ENCODE measurements around the gene PAM.
A peak's percentile ranks its signal among the peaks of the same experiment; 100 is the strongest.

The PAM gene

GRCh38 chr5:102860035-102860434 is 104.9 kb downstream of the PAM start:
- no peak overlapping the region for H3K9ac ChIP-seq (ENCODE audit: low read length)

DNA sequence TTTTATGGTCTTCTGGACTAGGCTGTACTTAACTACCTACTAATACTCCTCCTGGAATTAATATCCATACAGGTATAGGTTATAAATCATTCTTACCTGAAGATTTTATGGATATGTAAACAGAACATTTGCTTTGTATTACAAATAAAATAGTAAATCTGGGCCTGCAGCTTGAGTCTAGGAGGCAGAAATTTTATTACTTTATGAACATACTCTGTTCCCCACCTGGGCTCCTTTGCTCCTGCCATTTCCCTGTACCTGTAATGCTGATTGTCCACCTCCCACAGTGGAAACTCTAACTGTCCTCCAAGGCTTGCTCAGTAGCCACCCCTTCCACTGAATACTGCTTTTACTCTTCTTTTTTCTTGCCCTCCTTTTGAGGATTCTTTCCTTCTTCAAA is 108.0 kb downstream of the PAM start:
- no peak overlapping the region for H3K27ac ChIP-seq (ENCODE audit: low read depth, low read length)

More at GRCh38 chr5:102860035-102860434, 104.9 kb downstream of the PAM start:
- Histone ChIP-seq H3K4me3 (ENCODE audit: low read length) (no peak overlapping the region), H3K27ac (ENCODE audit: low read depth, low read length) (no peak overlapping the region), H3K36me3 (ENCODE audit: control insufficient read depth, insufficient read depth, low read length) (no peaks in the 10 kb centered on the region), H3K4me1 (ENCODE audit: control insufficient read depth, insufficient read depth, low read length) (peaks cover 6% of the 10 kb centered on the region), H3K27me3 (ENCODE audit: control insufficient read depth, insufficient read depth, low read length) (no peaks in the 10 kb centered on the region)

GRCh38 chr5:102863764-102864560 is 108.9 kb downstream of the PAM start:
- Histone ChIP-seq H3K9ac (ENCODE audit: low read length) (no peak overlapping the region), H3K36me3 (ENCODE audit: control insufficient read depth, insufficient read depth, low read length) (no peaks in the 10 kb centered on the region), H3K4me1 (ENCODE audit: control insufficient read depth, insufficient read depth, low read length) (peaks cover 11% of the 10 kb centered on the region), H3K27ac (ENCODE audit: low read depth, low read length) (no peak overlapping the region), H3K4me3 (ENCODE audit: low read length) (no peak overlapping the region), H3K27me3 (ENCODE audit: control insufficient read depth, insufficient read depth, low read length) (no peaks in the 10 kb centered on the region)

More for the DNA sequence above, 108.0 kb downstream of the PAM start:
- H3K27me3 ChIP-seq (ENCODE audit: control insufficient read depth, insufficient read depth, low read length): no peaks in the 10 kb centered on the region
- no peaks in the 10 kb centered on the region for H3K36me3 ChIP-seq (ENCODE audit: control insufficient read depth, insufficient read depth, low read length)
- H3K9ac ChIP-seq (ENCODE audit: low read length): no peak overlapping the region
- H3K4me3 ChIP-seq (ENCODE audit: low read length): no peak overlapping the region
- H3K4me1 ChIP-seq (ENCODE audit: control insufficient read depth, insufficient read depth, low read length): peaks cover 11% of the 10 kb centered on the region

DNA sequence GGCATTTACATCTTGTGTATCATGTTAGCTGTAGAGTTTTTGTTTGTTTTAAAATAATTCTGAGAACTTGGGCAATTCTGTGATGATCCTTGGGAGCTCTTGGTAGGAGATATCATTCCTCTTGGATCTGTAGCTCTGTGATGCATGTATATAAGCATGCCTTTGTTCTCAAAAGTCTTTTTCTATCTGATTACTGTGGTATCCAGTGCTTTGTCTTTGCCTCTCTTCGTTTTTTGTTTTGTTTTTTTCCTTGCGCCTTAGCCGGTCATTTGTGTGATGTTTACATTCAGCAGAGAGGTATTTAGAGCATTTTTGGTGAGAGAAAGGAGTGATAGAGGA is 110.0 kb downstream of the PAM start:
- peak overlapping the region; percentile 16 for H3K9ac ChIP-seq (ENCODE audit: low read length)
- no peaks in the 10 kb centered on the region for H3K36me3 ChIP-seq (ENCODE audit: control insufficient read depth, insufficient read depth, low read length)
- H3K4me3 ChIP-seq (ENCODE audit: low read length): peak overlapping the region; percentile 78
- peak overlapping the region; percentile 82 for H3K27ac ChIP-seq (ENCODE audit: low read depth, low read length)
- peaks cover 11% of the 10 kb centered on the region for H3K4me1 ChIP-seq (ENCODE audit: control insufficient read depth, insufficient read depth, low read length)
- H3K27me3 ChIP-seq (ENCODE audit: control insufficient read depth, insufficient read depth, low read length): no peaks in the 10 kb centered on the region

DNA sequence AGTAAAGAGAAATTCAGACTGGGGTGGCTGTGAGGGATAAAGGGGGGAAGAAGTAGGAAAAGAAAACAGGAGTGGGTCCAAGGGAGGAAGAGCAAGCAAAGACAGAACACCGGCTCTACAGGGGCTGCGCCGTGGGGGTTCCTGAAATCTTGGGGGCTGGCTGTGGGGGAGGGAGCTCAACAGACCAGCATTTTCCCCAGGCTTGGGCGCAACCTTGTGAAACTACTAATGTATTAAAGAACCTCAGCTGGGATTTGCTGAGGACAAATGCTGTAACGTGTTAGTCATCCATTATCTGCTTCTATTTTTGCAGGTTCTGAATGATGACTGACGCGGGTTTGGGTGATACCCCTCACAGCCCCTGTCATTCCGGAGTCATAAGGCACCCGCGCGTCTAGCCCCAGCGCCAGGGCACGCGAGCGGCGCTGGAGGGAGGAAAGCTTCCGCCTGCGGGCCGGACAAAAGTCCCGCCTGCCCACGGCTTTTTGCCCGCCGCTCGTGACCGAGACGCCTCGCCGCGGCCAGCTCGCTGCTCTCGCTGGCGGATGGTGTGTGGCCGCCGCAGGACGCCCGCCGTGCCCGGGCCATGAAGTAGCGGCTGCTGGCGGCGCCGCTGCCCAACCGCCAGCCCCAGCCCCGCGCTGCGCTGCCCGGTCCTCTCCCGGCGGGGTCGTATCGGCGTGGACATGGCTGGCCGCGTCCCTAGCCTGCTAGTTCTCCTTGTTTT is 110.6 kb downstream of the PAM start:
- H3K27ac ChIP-seq (ENCODE audit: low read depth, low read length): peak overlapping the region; percentile 82
- H3K36me3 ChIP-seq (ENCODE audit: control insufficient read depth, insufficient read depth, low read length): no peaks in the 10 kb centered on the region
- H3K9ac ChIP-seq (ENCODE audit: low read length): peak overlapping the region; percentile 33
- H3K4me1 ChIP-seq (ENCODE audit: control insufficient read depth, insufficient read depth, low read length): peaks cover 11% of the 10 kb centered on the region
- peak overlapping the region; percentile 78 for H3K4me3 ChIP-seq (ENCODE audit: low read length)
- H3K27me3 ChIP-seq (ENCODE audit: control insufficient read depth, insufficient read depth, low read length): no peaks in the 10 kb centered on the region

DNA sequence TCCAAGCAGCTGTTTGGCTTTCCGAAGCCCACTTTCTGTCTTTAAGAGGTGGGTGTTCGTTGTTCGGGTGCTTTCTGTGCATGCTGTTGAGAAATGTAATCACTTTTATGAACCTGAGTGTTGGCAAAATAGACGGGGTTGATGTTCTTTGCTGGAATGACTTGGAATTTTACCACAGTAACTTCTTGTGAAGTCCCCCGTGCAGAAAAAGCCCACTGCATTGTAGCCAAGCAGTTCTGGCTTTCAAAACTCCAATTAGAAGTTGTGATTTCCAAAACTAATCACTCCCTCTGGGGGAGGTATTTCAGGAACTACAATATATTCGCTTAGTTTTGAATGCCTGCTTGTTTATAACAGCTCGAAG is 111.1 kb downstream of the PAM start:
- Histone ChIP-seq H3K27me3 (ENCODE audit: control insufficient read depth, insufficient read depth, low read length) (no peaks in the 10 kb centered on the region), H3K4me1 (ENCODE audit: control insufficient read depth, insufficient read depth, low read length) (peaks cover 11% of the 10 kb centered on the region), H3K9ac (ENCODE audit: low read length) (no peak overlapping the region), H3K27ac (ENCODE audit: low read depth, low read length) (peak overlapping the region; percentile 82), H3K36me3 (ENCODE audit: control insufficient read depth, insufficient read depth, low read length) (no peaks in the 10 kb centered on the region), H3K4me3 (ENCODE audit: low read length) (peak overlapping the region; percentile 78)

DNA sequence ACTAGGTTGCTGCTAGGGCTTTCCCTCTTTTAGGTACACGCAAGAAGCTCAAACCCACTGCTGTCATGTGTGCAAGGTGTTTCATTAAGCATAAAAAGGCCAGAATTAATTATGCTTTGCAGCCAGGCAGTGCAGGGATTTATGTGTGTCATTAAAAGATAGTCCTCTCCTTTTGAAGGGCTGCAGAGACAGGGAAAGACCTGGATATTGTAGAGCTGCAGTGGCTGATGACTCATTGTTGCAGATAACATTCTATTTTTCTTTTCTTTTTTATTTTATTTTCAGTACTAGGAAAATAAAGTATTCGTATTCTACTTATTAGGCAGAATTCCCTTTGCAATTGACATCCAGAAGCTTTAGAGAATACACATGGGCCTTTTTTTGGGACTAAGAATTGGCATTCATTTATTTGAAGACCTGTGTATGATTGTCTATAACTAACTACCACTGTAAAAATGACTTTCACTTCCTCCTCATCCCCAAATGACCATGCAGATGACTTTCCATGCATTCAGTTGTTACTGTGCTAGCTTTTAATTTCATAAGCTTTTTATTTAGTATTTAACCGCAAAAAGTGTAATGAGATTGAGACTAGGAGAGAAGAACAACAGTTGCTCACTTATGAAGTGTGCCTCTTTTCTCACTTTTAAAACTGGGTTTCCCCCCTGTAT is 113.0 kb downstream of the PAM start:
- Histone ChIP-seq H3K4me3 (ENCODE audit: low read length) (no peak overlapping the region), H3K4me1 (ENCODE audit: control insufficient read depth, insufficient read depth, low read length) (peaks cover 11% of the 10 kb centered on the region), H3K9ac (ENCODE audit: low read length) (no peak overlapping the region)

DNA sequence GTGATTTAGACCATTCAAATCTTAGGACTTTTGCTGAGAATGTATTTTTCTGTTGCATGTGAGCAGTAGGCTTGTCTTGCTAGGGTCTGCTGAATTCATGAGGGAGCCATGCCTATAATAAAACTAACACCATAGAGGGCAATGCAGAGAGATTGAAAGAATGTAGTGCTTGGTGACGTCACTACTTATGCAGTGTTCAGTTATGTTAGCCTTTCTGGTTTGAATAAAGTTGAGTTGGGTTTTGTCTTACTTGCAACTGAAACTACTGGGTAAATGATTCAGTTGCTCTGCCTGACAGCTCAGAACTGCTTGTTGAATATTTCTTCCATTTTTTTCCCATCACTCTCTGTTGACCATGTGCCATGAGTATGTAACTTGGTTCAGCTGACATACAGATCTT is 114.1 kb downstream of the PAM start:
- H3K9ac ChIP-seq (ENCODE audit: low read length): no peak overlapping the region
- peaks cover 11% of the 10 kb centered on the region for H3K4me1 ChIP-seq (ENCODE audit: control insufficient read depth, insufficient read depth, low read length)

More for the DNA sequence above, 113.0 kb downstream of the PAM start:
- Histone ChIP-seq H3K27me3 (ENCODE audit: control insufficient read depth, insufficient read depth, low read length) (no peaks in the 10 kb centered on the region), H3K36me3 (ENCODE audit: control insufficient read depth, insufficient read depth, low read length) (no peaks in the 10 kb centered on the region), H3K27ac (ENCODE audit: low read depth, low read length) (no peak overlapping the region)

GRCh38 chr5:102873379-102873932 is 118.4 kb downstream of the PAM start:
- Histone ChIP-seq H3K27ac (ENCODE audit: low read depth, low read length) (no peak overlapping the region), H3K4me1 (ENCODE audit: control insufficient read depth, insufficient read depth, low read length) (no peaks in the 10 kb centered on the region), H3K36me3 (ENCODE audit: control insufficient read depth, insufficient read depth, low read length) (no peaks in the 10 kb centered on the region), H3K9ac (ENCODE audit: low read length) (no peak overlapping the region), H3K4me3 (ENCODE audit: low read length) (no peak overlapping the region), H3K27me3 (ENCODE audit: control insufficient read depth, insufficient read depth, low read length) (no peaks in the 10 kb centered on the region)

More for the DNA sequence above, 114.1 kb downstream of the PAM start:
- no peak overlapping the region for H3K27ac ChIP-seq (ENCODE audit: low read depth, low read length)
- no peaks in the 10 kb centered on the region for H3K36me3 ChIP-seq (ENCODE audit: control insufficient read depth, insufficient read depth, low read length)
- H3K27me3 ChIP-seq (ENCODE audit: control insufficient read depth, insufficient read depth, low read length): no peaks in the 10 kb centered on the region
- no peak overlapping the region for H3K4me3 ChIP-seq (ENCODE audit: low read length)

DNA sequence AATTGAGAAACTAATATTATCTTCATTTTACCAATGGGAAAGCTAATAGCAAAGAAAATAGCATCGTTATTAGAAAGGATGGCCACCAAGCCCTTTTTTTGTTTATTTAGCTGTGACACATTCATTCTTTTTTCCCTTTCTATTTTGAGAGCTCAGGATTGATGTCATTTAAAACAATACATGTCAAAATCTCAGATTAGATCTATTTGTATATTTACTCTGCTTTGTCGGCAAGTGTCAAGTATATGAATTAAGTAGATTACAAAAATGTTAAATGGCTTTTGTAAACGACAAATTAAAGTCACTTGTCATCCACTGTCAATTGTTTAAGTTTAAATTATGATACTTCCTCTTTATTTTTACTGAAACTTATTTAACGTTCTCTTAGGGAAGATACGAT is 118.9 kb downstream of the PAM start:
- no peaks in the 10 kb centered on the region for H3K27me3 ChIP-seq (ENCODE audit: control insufficient read depth, insufficient read depth, low read length)
- no peak overlapping the region for H3K9ac ChIP-seq (ENCODE audit: low read length)

GRCh38 chr5:102875721-102876123 is 120.6 kb downstream of the PAM start:
- no peaks in the 10 kb centered on the region for H3K4me1 ChIP-seq (ENCODE audit: control insufficient read depth, insufficient read depth, low read length)
- no peak overlapping the region for H3K9ac ChIP-seq (ENCODE audit: low read length)
- no peak overlapping the region for H3K4me3 ChIP-seq (ENCODE audit: low read length)
- H3K27me3 ChIP-seq (ENCODE audit: control insufficient read depth, insufficient read depth, low read length): no peaks in the 10 kb centered on the region
- no peak overlapping the region for H3K27ac ChIP-seq (ENCODE audit: low read depth, low read length)
- no peaks in the 10 kb centered on the region for H3K36me3 ChIP-seq (ENCODE audit: control insufficient read depth, insufficient read depth, low read length)

More for the DNA sequence above, 118.9 kb downstream of the PAM start:
- H3K36me3 ChIP-seq (ENCODE audit: control insufficient read depth, insufficient read depth, low read length): no peaks in the 10 kb centered on the region
- H3K4me3 ChIP-seq (ENCODE audit: low read length): no peak overlapping the region
- no peaks in the 10 kb centered on the region for H3K4me1 ChIP-seq (ENCODE audit: control insufficient read depth, insufficient read depth, low read length)
- H3K27ac ChIP-seq (ENCODE audit: low read depth, low read length): no peak overlapping the region

- Histone ChIP-seq H3K36me3 (ENCODE audit: control insufficient read depth, insufficient read depth, low read length) (no peaks in the 10 kb centered on the region), H3K27ac (ENCODE audit: low read depth, low read length) (no peak overlapping the region), H3K9ac (ENCODE audit: low read length) (no peak overlapping the region)
These were observed 121.5 kb downstream of the PAM start for GRCh38 chr5:102876610-102877009.

More at GRCh38 chr5:102876610-102877009, 121.5 kb downstream of the PAM start:
- Histone ChIP-seq H3K4me3 (ENCODE audit: low read length) (no peak overlapping the region), H3K4me1 (ENCODE audit: control insufficient read depth, insufficient read depth, low read length) (no peaks in the 10 kb centered on the region), H3K27me3 (ENCODE audit: control insufficient read depth, insufficient read depth, low read length) (no peaks in the 10 kb centered on the region)
